Upper lobe of right lung (tissue), 1 donor: ENCODE results near the gene FGD5. TPM values are rescaled to one million over a fixed set of nuclear protein-coding genes. Genes with fewer than 3 reads are reported as not detected.
A peak's percentile ranks its signal among the peaks of the same experiment; 100 is the strongest.
"Not testable (repeated sequence)": the region's sequence is repeated elsewhere in the genome, so short reads cannot be mapped to it uniquely, and the experiment has no call there.

ENCODE experiments used
- ATAC-seq: fragments of 200-7000 bp; cut with Tn5 transposase; one replicate; pipeline ENCODE4 v1.9.1; 2020; ENCODE audit warnings: mild to moderate bottlenecking, moderate library complexity
- DNase-seq: peaks from one replicate; pipeline ENCODE4 v3.0.0-alpha.2; 2020
- H3K27ac ChIP-seq: fragments of 200-600 bp; one replicate; pipeline ENCODE4 v1.8.0; 2022
- H3K27me3 ChIP-seq: fragments of 200-600 bp; one replicate; pipeline ENCODE4 v1.8.0; 2022; ENCODE audit warnings: mild to moderate bottlenecking
- H3K36me3 ChIP-seq: fragments of 200-600 bp; one replicate; pipeline ENCODE4 v1.8.0; 2022
- H3K4me1 ChIP-seq: fragments of 200-600 bp; one replicate; pipeline ENCODE4 v1.8.0; 2022
- H3K4me3 ChIP-seq: fragments of 200-600 bp; one replicate; pipeline ENCODE4 v1.8.0; 2022; ENCODE audit warnings: mild to moderate bottlenecking
- H3K9me3 ChIP-seq: fragments of 200-600 bp; one replicate; pipeline ENCODE4 v1.8.0; 2022
- CTCF ChIP-seq: fragments of 200-600 bp; IDR thresholded peaks from one replicate; pipeline ENCODE4 v1.8.0; 2022; ENCODE audit warnings: antibody characterized with exemption
- intact Hi-C: fragments of 100-400 bp; cut with DNase I; formaldehyde crosslinking; loops from one replicate; pipeline ENCODE4 v1.11.0; 2022
- total RNA-seq: library from RNA; stranded (reverse); fragmentation: NEBNext Ultra II Directional; extraction: Animal tissue kit (Norgen Biotek cat#: 25700); gene quantifications from one replicate; pipeline ENCODE4 v1.2.1, GENCODE V29; 2021
- donor health status: DM: no; HTN: yes; CAD: no; lungs with severe emphysema.

Gene FGD5
- total RNA-seq, 1 donor from 2014 or later: 84.2 TPM

- Histone ChIP-seq H3K36me3 (peaks cover 8% of the 10 kb centered on the region), H3K27me3 (no peaks in the 10 kb centered on the region), H3K4me3 (no peak overlapping the region), H3K4me1 (no peaks in the 10 kb centered on the region), H3K9me3 (no peaks in the 10 kb centered on the region), H3K27ac (no peak overlapping the region)
- TF ChIP-seq CTCF: no peak
- intact Hi-C loops: no loop called here
- no peak for DNase-seq
- no peak for ATAC-seq
Observed at GRCh38 chr3:14897266-14897665, 78.5 kb downstream of the FGD5 start.

GRCh38 chr3:14898929-14899328, 80.2 kb downstream of the FGD5 start:
- no peak for TF ChIP-seq CTCF
- H3K36me3 ChIP-seq: peaks cover 8% of the 10 kb centered on the region
- no peak overlapping the region for H3K27ac ChIP-seq
- H3K27me3 ChIP-seq: no peaks in the 10 kb centered on the region
- H3K9me3 ChIP-seq: no peaks in the 10 kb centered on the region
- no peaks in the 10 kb centered on the region for H3K4me1 ChIP-seq
- intact Hi-C loops: no loop called here
- ATAC-seq (no peak), DNase-seq (peak; percentile 22)
- H3K4me3 ChIP-seq: no peak overlapping the region

- Histone ChIP-seq H3K27ac (no peak overlapping the region), H3K4me3 (no peak overlapping the region), H3K27me3 (no peaks in the 10 kb centered on the region), H3K9me3 (no peaks in the 10 kb centered on the region), H3K4me1 (no peaks in the 10 kb centered on the region), H3K36me3 (peaks cover 8% of the 10 kb centered on the region)
- intact Hi-C loops: no loop called here
- DNase-seq (no peak), ATAC-seq (no peak)
- no peak for TF ChIP-seq CTCF
Observed at GRCh38 chr3:14899993-14900618, 81.3 kb downstream of the FGD5 start.

- Histone ChIP-seq H3K4me1 (no peaks in the 10 kb centered on the region), H3K27ac (no peak overlapping the region), H3K27me3 (no peaks in the 10 kb centered on the region), H3K36me3 (peaks cover 8% of the 10 kb centered on the region), H3K4me3 (no peak overlapping the region), H3K9me3 (no peaks in the 10 kb centered on the region)
- no peak for ATAC-seq
- no peak for DNase-seq
- no peak for TF ChIP-seq CTCF
- intact Hi-C loops: no loop called here
Observed at GRCh38 chr3:14900881-14901873, 82.4 kb downstream of the FGD5 start.

GRCh38 chr3:14902719-14903118, 84.0 kb downstream of the FGD5 start:
- H3K9me3 ChIP-seq: no peaks in the 10 kb centered on the region
- no peak overlapping the region for H3K27ac ChIP-seq
- intact Hi-C loops: no loop called here
- no peaks in the 10 kb centered on the region for H3K4me1 ChIP-seq
- ATAC-seq: peak; percentile 71
- H3K4me3 ChIP-seq: no peak overlapping the region
- TF ChIP-seq CTCF: no peak
- H3K27me3 ChIP-seq: no peaks in the 10 kb centered on the region
- peaks cover 7% of the 10 kb centered on the region for H3K36me3 ChIP-seq
- no peak for DNase-seq

- intact Hi-C loops: not testable (repeated sequence)
Observed at GRCh38 chr3:14903501-14903900, 84.7 kb downstream of the FGD5 start.

More at GRCh38 chr3:14903501-14903900, 84.7 kb downstream of the FGD5 start:
- H3K4me1 ChIP-seq, H3K4me3 ChIP-seq, H3K27ac ChIP-seq, ATAC-seq, H3K36me3 ChIP-seq, DNase-seq, H3K27me3 ChIP-seq, H3K9me3 ChIP-seq: not testable (repeated sequence)
